Tibial nerve (tissue), 4 donors: ENCODE measurements around the gene CSNK2B. TPM values are rescaled to one million over a fixed set of nuclear protein-coding genes. Genes with fewer than 3 reads are reported as not detected.

ENCODE experiments used
- DNase-seq, 2 donors: peaks; one replicate each; pipeline ENCODE4 v3.0.0-alpha.2; 2019; ENCODE audit warnings: low spot score in 2 of 2
- H3K27ac ChIP-seq, 4 donors: fragments of 200-600 bp; sonication (generic) in 3 of 4; one replicate each; pipeline ENCODE4 v1.5.1; 2017 to 2019; ENCODE audit warnings: mild to moderate bottlenecking in 1 of 4
- H3K27me3 ChIP-seq, 2 donors: fragments of 200-600 bp; sonication (generic) in 1 of 2; one replicate each; pipeline versions ENCODE4 v1.5.1 to v1.6.0; 2017 to 2019
- H3K36me3 ChIP-seq, 3 donors: fragments of 200-600 bp; sonication (generic); one replicate each; pipeline ENCODE4 v1.5.1; 2018 to 2019
- H3K4me1 ChIP-seq, 4 donors: fragments of 200-600 bp; sonication (generic) in 3 of 4; one replicate each; pipeline ENCODE4 v1.5.1; 2017 to 2019
- H3K4me3 ChIP-seq, 4 donors: fragments of 200-600 bp; sonication (generic) in 3 of 4; one replicate each; pipeline ENCODE4 v1.5.1; 2017 to 2019; ENCODE audit warnings: mild to moderate bottlenecking in 1 of 4, moderate library complexity in 1 of 4
- H3K9me3 ChIP-seq, 4 donors: fragments of 200-600 bp; sonication (generic) in 3 of 4; one replicate each; pipeline ENCODE4 v1.5.1; 2017 to 2019
- CTCF ChIP-seq, 5 experiments: fragments of 200-600 bp in 3 of 5; fragments of 450-650 bp in 2 of 5; sonication (generic) in 3 of 5; IDR thresholded peaks; one replicate each; pipeline ENCODE4 v1.5.1; 2016 to 2019; ENCODE audit warnings: antibody characterized with exemption in 5 of 5, mild to moderate bottlenecking in 3 of 5, moderate library complexity in 2 of 5
- EP300 ChIP-seq, 2 donors: sonication (generic); formaldehyde crosslinking; IDR thresholded peaks; one replicate each; pipeline ENCODE4 v1.6.1; 2017; ENCODE audit warnings: antibody characterized with exemption in 2 of 2, mild to moderate bottlenecking in 1 of 2
- POLR2A ChIP-seq, 2 donors: fragments of 450-650 bp; IDR thresholded peaks; one replicate each; pipeline ENCODE4 v1.6.1; 2017; ENCODE audit warnings: antibody characterized with exemption in 2 of 2, mild to moderate bottlenecking in 2 of 2, moderate library complexity in 2 of 2
- WGBS, 2 donors: methylation state at CpG; one replicate each; pipeline ENCODE4 v1.1.5; 2018; 5-methylcytosine and 5-hydroxymethylcytosine counted together
- total RNA-seq, 4 donors: library from RNA; depleted of rRNA; stranded (reverse); fragments of >200 nt; gene quantifications; one replicate each; pipeline ENCODE4 v1.1.0, GENCODE V29; 2016

CSNK2B gene
- total RNA-seq, 4 donors from 2014 or later, result 183 to 207 (median 188) TPM

- peaks cover 4 to 91% (median 5%) of the 10 kb centered on the region in 3 donors for H3K36me3 ChIP-seq
- no peaks in the 10 kb centered on the region for H3K27me3 ChIP-seq
- no peak overlapping the region for H3K4me3 ChIP-seq
- DNase-seq, result no peak
- H3K9me3 ChIP-seq, result no peaks in the 10 kb centered on the region
- no peak overlapping the region for H3K27ac ChIP-seq
- 74 to 76% methylated on average over 11 of the region's 11 CpGs for WGBS, 2 donors
- H3K4me1 ChIP-seq, result no peaks in the 10 kb centered on the region
- TF ChIP-seq CTCF (IDR thresholded peaks at IDR 0.05) (peak in 1 of 5 experiments; percentile 27), POLR2A (IDR thresholded peaks at IDR 0.05) (no peak), EP300 (IDR thresholded peaks at IDR 0.05) (no peak)
Observed at GRCh38 chr6:31689249-31690110, 23.6 kb downstream of the CSNK2B start.

DNA sequence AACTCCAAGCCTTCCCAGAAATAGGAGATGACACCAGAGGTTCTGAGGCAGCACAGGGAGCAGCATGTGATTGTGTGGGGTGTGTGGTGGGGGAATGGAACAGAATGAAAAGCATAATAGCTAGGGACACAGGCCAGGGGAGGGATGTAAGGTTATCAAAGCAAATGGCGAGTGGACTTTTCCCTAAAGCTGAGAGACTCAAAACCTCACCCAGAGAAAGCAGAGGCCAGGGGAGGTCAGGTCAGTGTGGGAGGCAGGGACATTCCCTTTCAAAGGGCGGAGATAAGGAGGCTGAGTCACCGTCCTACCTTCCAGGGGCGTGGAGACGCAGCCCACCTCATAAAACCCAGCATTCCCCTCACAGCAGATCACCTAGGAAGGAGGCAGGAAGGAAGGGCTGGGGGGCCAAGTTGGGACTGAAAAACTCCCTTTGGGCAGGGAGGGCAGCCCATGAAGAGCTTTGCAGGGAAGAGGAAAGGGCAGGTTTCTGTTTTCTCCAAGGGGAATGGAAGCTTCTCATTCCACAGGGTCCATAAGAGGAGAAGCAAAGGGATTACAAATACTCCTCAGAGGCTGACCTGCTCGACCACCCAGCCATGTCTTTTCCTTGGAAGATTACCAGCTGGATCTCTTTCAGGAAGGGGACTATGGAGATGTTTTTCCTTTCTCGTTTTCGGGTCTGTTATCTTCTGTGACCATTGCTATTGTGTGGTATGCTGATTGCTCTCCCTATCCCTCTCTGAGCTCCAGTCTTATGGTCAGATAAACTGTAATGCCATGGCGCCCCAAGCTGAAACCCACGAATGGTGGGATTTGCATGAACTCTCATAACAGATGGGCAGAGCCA, 24.6 kb downstream of the CSNK2B start:
- WGBS, 2 donors, result 57 to 65% methylated on average over 10 of the region's 10 CpGs
- no peak overlapping the region for H3K4me3 ChIP-seq
- peaks cover 4 to 100% (median 5%) of the 10 kb centered on the region in 3 donors for H3K36me3 ChIP-seq
- H3K9me3 ChIP-seq, result no peaks in the 10 kb centered on the region
- TF ChIP-seq EP300 (IDR thresholded peaks at IDR 0.05), result no peak
- no peak for TF ChIP-seq POLR2A (IDR thresholded peaks at IDR 0.05)
- no peak for TF ChIP-seq CTCF (IDR thresholded peaks at IDR 0.05)
- peak overlapping the region in 1 of 4 donors; percentile 42 for H3K27ac ChIP-seq
- no peak for DNase-seq
- H3K27me3 ChIP-seq, result no peaks in the 10 kb centered on the region
- H3K4me1 ChIP-seq, result no peaks in the 10 kb centered on the region

GRCh38 chr6:31691078-31691463, 25.2 kb downstream of the CSNK2B start:
- DNase-seq, result no peak
- Histone ChIP-seq H3K27ac (no peak overlapping the region), H3K27me3 (no peaks in the 10 kb centered on the region), H3K9me3 (no peaks in the 10 kb centered on the region), H3K4me1 (no peaks in the 10 kb centered on the region), H3K4me3 (no peak overlapping the region), H3K36me3 (peaks cover 4 to 100% (median 5%) of the 10 kb centered on the region in 3 donors)
- WGBS, 2 donors, result 89% methylated on average over 6 of the region's 6 CpGs
- TF ChIP-seq POLR2A (IDR thresholded peaks at IDR 0.05) (no peak), EP300 (IDR thresholded peaks at IDR 0.05) (no peak), CTCF (IDR thresholded peaks at IDR 0.05) (no peak)

DNA sequence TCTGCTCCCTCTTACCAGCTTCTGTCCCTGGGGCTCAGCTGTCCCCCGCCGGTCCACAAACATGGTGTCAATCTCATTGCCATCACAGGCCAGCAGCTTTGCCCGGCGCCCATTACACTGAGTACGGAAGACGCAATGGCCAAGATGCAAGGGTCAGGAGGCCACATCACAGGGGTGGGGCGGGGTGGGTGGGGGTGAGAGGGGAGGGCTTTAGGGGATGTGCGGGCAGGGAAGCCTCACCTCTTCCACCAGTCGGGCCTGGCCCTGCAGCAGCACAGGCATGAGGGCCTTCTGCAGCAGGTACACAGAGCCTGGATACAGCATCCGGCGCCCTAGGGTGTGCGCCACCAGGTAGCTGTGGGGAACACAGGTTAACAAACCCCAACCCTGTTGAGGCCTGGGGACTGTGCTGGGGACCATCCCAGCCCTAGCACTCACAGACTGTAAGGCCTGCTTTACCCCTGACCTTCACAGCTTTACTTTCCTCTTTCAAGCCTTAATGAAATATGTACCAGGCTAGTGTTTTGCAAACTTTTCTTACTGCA, 25.8 kb downstream of the CSNK2B start:
- Histone ChIP-seq H3K36me3 (peaks cover 4 to 100% (median 8%) of the 10 kb centered on the region in 3 donors), H3K4me3 (no peak overlapping the region), H3K9me3 (no peaks in the 10 kb centered on the region), H3K4me1 (no peaks in the 10 kb centered on the region), H3K27ac (no peak overlapping the region), H3K27me3 (no peaks in the 10 kb centered on the region)
- WGBS, 2 donors, result 91 to 92% methylated on average over 12 of the region's 12 CpGs
- DNase-seq, result no peak
- TF ChIP-seq CTCF (IDR thresholded peaks at IDR 0.05) (no peak), EP300 (IDR thresholded peaks at IDR 0.05) (no peak), POLR2A (IDR thresholded peaks at IDR 0.05) (no peak)
